Naive thymus-derived CD4-positive, alpha-beta T cell (primary cell): ENCODE measurements around the gene TP53BP2. TPM values are rescaled to one million over a fixed set of nuclear protein-coding genes. Genes with fewer than 3 reads are reported as not detected.
A peak's percentile ranks its signal among the peaks of the same experiment; 100 is the strongest.
"Not testable (repeated sequence)": the region's sequence is repeated elsewhere in the genome, so short reads cannot be mapped to it uniquely, and the experiment has no call there.

Source experiments
- ATAC-seq: fragments of 150-1000 bp; cut with Tn5 transposase; 2 replicates; pipeline ENCODE4 v1.10.0; 2021; ENCODE audit warnings: mild to moderate bottlenecking, moderate library complexity
- CTCF ChIA-PET: fragments of 350-600 bp; sonication (Branson Sonifier 250); formaldehyde crosslinking; loops from one replicate; lab custom pipeline; 2021; ENCODE audit warnings: antibody characterized with exemption; lab: Charles Lee
- POLR2A ChIA-PET: fragments of 350-600 bp; sonication (Branson Sonifier 250); formaldehyde crosslinking; loops from one replicate; lab custom pipeline; 2021; ENCODE audit warnings: antibody characterized with exemption, inconsistent platforms; lab: Charles Lee
- DNase-seq, 9 donors: peaks; one replicate each; pipeline versions ENCODE4 v3.0.0 to v3.0.0-alpha.2; 2020 to 2022; ENCODE audit warnings: mixed read lengths in 1 of 9
- H3K27ac ChIP-seq: one replicate; pipeline ENCODE4 v1.7.0; 2013; ENCODE audit warnings: mild to moderate bottlenecking, low read depth, low read length, moderate library complexity
- H3K27me3 ChIP-seq, 2 donors: one replicate each; pipeline ENCODE4 v1.7.0; 2013; ENCODE audit warnings: low read length in 2 of 2, mild to moderate bottlenecking in 2 of 2, moderate library complexity in 2 of 2; ENCODE audit not compliant: control insufficient read depth in 2 of 2, insufficient read depth in 2 of 2
- H3K36me3 ChIP-seq, 3 experiments: 1 replicate in 2 of 3; 2 replicates in 1 of 3; pipeline ENCODE4 v1.7.0; 2013; ENCODE audit warnings: low read length in 3 of 3, mild to moderate bottlenecking in 3 of 3, moderate library complexity in 1 of 3; ENCODE audit not compliant: insufficient read depth in 3 of 3, control insufficient read depth in 2 of 3
- H3K4me1 ChIP-seq, 2 donors: one replicate each; pipeline ENCODE4 v1.7.0; 2013; ENCODE audit warnings: low read length in 2 of 2, mild to moderate bottlenecking in 2 of 2, moderate library complexity in 1 of 2; ENCODE audit not compliant: control insufficient read depth in 2 of 2, insufficient read depth in 2 of 2
- H3K4me3 ChIP-seq: 2 replicates; pipeline ENCODE4 v1.7.0; 2013; ENCODE audit warnings: mild to moderate bottlenecking, low read length
- H3K9me3 ChIP-seq, 3 experiments: 1 replicate in 2 of 3; 2 replicates in 1 of 3; pipeline ENCODE4 v1.7.0; 2013; ENCODE audit warnings: low read length in 3 of 3; ENCODE audit not compliant: control insufficient read depth in 2 of 3
- H3K27ac Mint-ChIP-seq, 9 donors: one replicate each; pipeline ENCODE4 v1.8.0; 2020 to 2022; ENCODE audit warnings: mixed read lengths in 9 of 9, mild to moderate bottlenecking in 8 of 9, moderate library complexity in 5 of 9, inconsistent platforms in 2 of 9
- H3K27me3 Mint-ChIP-seq, 5 donors: one replicate each; pipeline ENCODE4 v1.8.0; 2021 to 2022; ENCODE audit warnings: mixed read lengths in 5 of 5, mild to moderate bottlenecking in 1 of 5
- H3K36me3 Mint-ChIP-seq, 5 donors: one replicate each; pipeline ENCODE4 v1.8.0; 2020 to 2022; ENCODE audit warnings: mixed read lengths in 5 of 5, mild to moderate bottlenecking in 3 of 5, inconsistent platforms in 1 of 5
- H3K4me1 Mint-ChIP-seq, 7 donors: one replicate each; pipeline ENCODE4 v1.8.0; 2020 to 2022; ENCODE audit warnings: mixed read lengths in 7 of 7, mild to moderate bottlenecking in 3 of 7, inconsistent platforms in 1 of 7
- H3K4me3 Mint-ChIP-seq, 10 donors: one replicate each; pipeline ENCODE4 v1.8.0; 2020 to 2022; ENCODE audit warnings: mild to moderate bottlenecking in 10 of 10, mixed read lengths in 10 of 10, moderate library complexity in 6 of 10, inconsistent platforms in 2 of 10
- H3K9me3 Mint-ChIP-seq, 11 donors: one replicate each; pipeline ENCODE4 v1.8.0; 2020 to 2022; ENCODE audit warnings: mixed read lengths in 11 of 11, mild to moderate bottlenecking in 4 of 11, inconsistent platforms in 1 of 11, moderate library complexity in 1 of 11
- intact Hi-C, 2 donors: fragments of 100-400 bp; cut with micrococcal nuclease; formaldehyde crosslinking; loops; one replicate each; pipeline ENCODE4 v1.15.1; 2023
- polyA plus RNA-seq, 2 donors: library from polyadenylated mRNA; unstranded; fragments of 300-500 nt; fragmentation: Illumina TruSeq; gene quantifications; one replicate each; pipeline ENCODE4 v1.2.3, GENCODE V29; 2021
- total RNA-seq, 6 experiments: library from RNA in 5 of 6; stranded (reverse) in 5 of 6; gene quantifications; 1 replicate in 5 of 6; 2 replicates in 1 of 6; pipeline ENCODE4 v1.2.3 and lab custom pipeline; 2021 to 2026

Gene TP53BP2
- total and polyA plus RNA-seq, 7 experiments from 2014 or later: 8.4 to 120 (median 44.2) TPM

GRCh38 chr1:223742856-223743517 is 102.8 kb downstream of the TP53BP2 start:
- Histone ChIP-seq H3K27me3 (no peaks in the 10 kb centered on the region), H3K36me3 (peaks cover 0 to 48% (median 6%) of the 10 kb centered on the region in 3 experiments), H3K4me1 (no peaks in the 10 kb centered on the region), H3K4me3 (no peak overlapping the region), H3K27ac (no peak overlapping the region), H3K9me3 (no peaks in the 10 kb centered on the region)
- Mint-ChIP-seq H3K27me3 (no peaks in the 10 kb centered on the region), H3K9me3 (no peaks in the 10 kb centered on the region), H3K27ac (peak overlapping the region in 3 of 9 donors; percentile 14 to 64 (median 17)), H3K4me3 (no peak overlapping the region), H3K4me1 (peaks cover 0 to 12% (median 6%) of the 10 kb centered on the region in 7 donors), H3K36me3 (peaks cover 0 to 36% (median 0%) of the 10 kb centered on the region in 5 donors)
- CTCF ChIA-PET: no interaction called here
- no peak for DNase-seq
- no peak for ATAC-seq
- POLR2A ChIA-PET: no interaction called here
- intact Hi-C loops: no loop called here

- ChIA-PET POLR2A (interaction anchor here (0.6 kb wide), 1 partner anchor 88 kb away, joined by 3 read pairs; no protein-coding TSS in a partner anchor), CTCF (no interaction called here)
- H3K36me3 Mint-ChIP-seq: peaks cover 0 to 31% (median 0%) of the 10 kb centered on the region in 5 donors
- no peak for ATAC-seq
- H3K4me3 Mint-ChIP-seq: no peak overlapping the region
- H3K9me3 ChIP-seq: no peaks in the 10 kb centered on the region
- H3K27me3 ChIP-seq: no peaks in the 10 kb centered on the region
- H3K4me3 ChIP-seq: no peak overlapping the region
- H3K27me3 Mint-ChIP-seq: no peaks in the 10 kb centered on the region
- intact Hi-C loops: no loop called here
- DNase-seq: no peak
- peaks cover 0 to 43% (median 6%) of the 10 kb centered on the region in 3 experiments for H3K36me3 ChIP-seq
- H3K27ac ChIP-seq: no peak overlapping the region
- peaks cover 0 to 7% (median 0%) of the 10 kb centered on the region in 7 donors for H3K4me1 Mint-ChIP-seq
- no peaks in the 10 kb centered on the region for H3K9me3 Mint-ChIP-seq
- no peaks in the 10 kb centered on the region for H3K4me1 ChIP-seq
- H3K27ac Mint-ChIP-seq: peak overlapping the region in 1 of 9 donors; percentile 42
Measured at GRCh38 chr1:223741861-223742260, 103.9 kb downstream of the TP53BP2 start.

DNA sequence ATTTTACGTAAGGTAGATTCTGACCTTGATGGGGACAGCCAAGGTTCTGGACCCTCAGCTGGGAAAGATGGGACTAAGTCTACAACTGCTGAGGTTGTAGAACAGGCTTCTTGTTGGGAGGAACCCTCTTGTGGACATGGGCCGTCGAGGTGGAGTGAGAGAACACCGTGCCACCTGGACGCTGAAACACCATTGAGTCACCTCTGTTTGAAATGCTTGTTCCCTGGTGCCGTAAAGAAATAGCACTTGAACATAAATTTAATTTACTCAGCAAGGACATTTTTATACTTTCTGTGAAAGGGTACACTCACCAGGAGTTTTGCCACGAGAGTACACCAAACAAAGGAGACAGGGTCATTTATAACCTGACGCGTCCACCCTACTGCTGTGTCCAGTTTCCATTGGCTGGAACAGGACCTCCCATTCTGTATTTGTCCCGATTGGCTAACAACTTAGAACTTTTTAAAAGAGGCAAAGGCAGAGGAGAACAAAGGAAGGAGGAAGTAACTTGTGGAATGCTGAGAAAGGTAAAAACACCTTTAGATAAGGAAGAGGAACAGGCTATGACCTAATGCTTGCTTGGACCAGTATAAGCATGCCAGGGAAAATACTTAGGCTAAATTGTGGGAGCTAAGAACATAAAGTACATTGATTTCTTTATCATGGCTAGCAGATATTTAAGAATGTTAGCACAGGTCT is 105.6 kb downstream of the TP53BP2 start:
- H3K4me1 ChIP-seq, H3K9me3 Mint-ChIP-seq, H3K27ac ChIP-seq, H3K27me3 ChIP-seq, H3K4me3 ChIP-seq, H3K27me3 Mint-ChIP-seq, H3K4me3 Mint-ChIP-seq, DNase-seq, ATAC-seq, H3K9me3 ChIP-seq, intact Hi-C loops: not testable (repeated sequence)
- H3K4me1 Mint-ChIP-seq: peaks cover 0 to 10% (median 4%) of the 10 kb centered on the region in 7 donors
- CTCF ChIA-PET: interaction anchor here (1.0 kb wide), 1 partner anchor 9 kb away, joined by 4 read pairs; no protein-coding TSS in a partner anchor
- peaks cover 0 to 29% (median 6%) of the 10 kb centered on the region in 3 experiments for H3K36me3 ChIP-seq
- POLR2A ChIA-PET: interaction anchor here (0.9 to 1.1 kb wide), 2 partner anchors 13 to 24 kb away, joined by 3 to 5 read pairs; no protein-coding TSS in a partner anchor
- H3K27ac Mint-ChIP-seq: peak overlapping the region in 3 of 9 donors; percentile 12 to 71 (median 19)
- peaks cover 0 to 27% (median 0%) of the 10 kb centered on the region in 5 donors for H3K36me3 Mint-ChIP-seq

DNA sequence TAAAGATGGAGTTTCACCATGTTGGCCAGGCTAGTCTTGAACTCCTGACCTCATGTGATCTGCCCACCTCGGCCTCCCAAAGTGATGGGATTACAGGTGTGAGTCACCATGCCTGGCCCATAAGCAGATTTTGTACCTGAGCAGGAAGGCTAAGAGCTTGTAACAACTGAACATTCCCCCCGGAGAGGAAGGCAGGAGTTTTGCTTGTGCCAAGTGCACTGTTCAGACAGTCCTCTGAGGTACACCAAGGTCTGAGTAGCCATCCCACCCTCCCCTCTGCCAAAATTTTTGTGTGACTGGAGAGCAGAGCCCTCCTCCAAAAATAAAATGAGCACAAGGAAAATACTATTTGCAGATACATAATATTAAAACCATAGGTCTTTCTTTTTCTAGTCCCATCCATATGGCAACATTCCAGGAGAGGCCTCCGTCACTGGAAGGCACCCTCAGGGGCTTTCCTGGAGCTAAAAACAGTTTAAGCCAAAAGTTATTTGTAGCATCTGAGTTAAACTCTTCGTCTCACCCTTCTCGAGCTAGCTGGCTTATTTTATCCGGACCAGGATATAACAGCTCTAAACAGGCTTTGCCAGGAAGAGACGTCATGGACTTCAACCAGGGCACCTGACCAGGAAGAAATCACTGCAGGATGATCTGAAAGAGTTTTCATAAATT is 106.2 kb downstream of the TP53BP2 start:
- peaks cover 0 to 27% (median 0%) of the 10 kb centered on the region in 5 donors for H3K36me3 Mint-ChIP-seq
- H3K9me3 Mint-ChIP-seq: no peaks in the 10 kb centered on the region
- Histone ChIP-seq H3K4me3 (no peak overlapping the region), H3K27me3 (no peaks in the 10 kb centered on the region), H3K9me3 (no peaks in the 10 kb centered on the region), H3K36me3 (peaks cover 0 to 27% (median 6%) of the 10 kb centered on the region in 3 experiments), H3K4me1 (no peaks in the 10 kb centered on the region), H3K27ac (no peak overlapping the region)
- peaks cover 0 to 14% (median 6%) of the 10 kb centered on the region in 7 donors for H3K4me1 Mint-ChIP-seq
- ChIA-PET POLR2A (interaction anchor here (0.7 to 0.9 kb wide), 2 partner anchors 23 to 35 kb away, joined by 3 read pairs; no protein-coding TSS in a partner anchor), CTCF (interaction anchor here (1.0 kb wide), 1 partner anchor 10 kb away, joined by 4 read pairs; no protein-coding TSS in a partner anchor)
- intact Hi-C loops: no loop called here
- no peak overlapping the region for H3K4me3 Mint-ChIP-seq
- DNase-seq (no peak), ATAC-seq (no peak)
- no peaks in the 10 kb centered on the region for H3K27me3 Mint-ChIP-seq
- peak overlapping the region in 2 of 9 donors; percentile 16 to 51 for H3K27ac Mint-ChIP-seq

DNA sequence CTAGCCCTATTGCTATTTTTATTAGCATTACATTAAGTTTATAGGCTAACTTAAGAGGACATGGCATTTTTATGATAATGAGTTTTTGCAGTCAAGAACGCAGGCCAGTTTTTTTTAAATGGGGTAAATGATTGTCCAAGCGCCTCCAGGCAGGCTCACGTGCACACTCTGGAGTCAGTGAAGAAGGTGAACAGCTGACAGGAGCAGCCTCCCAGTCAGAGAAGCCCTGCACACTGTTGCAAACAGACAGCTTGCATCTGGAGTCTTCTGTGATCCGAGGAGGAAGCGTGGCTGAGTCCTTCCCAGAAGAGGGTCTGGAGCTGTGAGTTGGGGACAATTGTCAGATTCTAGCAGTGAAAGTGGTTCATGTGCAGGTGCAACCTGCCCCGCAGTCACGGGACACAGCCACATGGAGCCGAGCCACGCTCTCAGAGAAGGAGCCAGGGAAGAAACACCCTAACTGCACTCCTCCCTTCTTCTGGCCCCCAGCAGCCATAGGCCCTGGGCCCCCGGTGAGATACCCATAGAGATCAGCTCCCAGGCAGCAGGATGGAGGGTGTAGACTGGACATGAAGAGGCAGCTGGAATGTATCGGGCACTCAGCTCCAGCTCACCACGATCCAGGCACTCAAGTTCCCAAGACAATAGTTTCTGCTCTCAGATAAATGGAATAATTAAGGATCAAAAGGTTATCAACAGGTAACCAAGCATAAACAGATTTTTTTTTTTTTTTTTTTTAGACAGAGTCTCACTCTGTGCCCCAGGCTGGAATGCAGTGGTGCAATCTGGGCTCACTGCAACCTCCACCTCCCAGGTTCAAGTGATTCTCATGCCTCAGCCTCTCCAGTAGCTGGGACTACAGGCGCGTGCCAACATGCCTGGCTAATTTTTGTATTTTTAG is 107.0 kb downstream of the TP53BP2 start:
- no peaks in the 10 kb centered on the region for H3K9me3 ChIP-seq
- H3K36me3 Mint-ChIP-seq: peaks cover 0 to 24% (median 0%) of the 10 kb centered on the region in 5 donors
- peaks cover 1 to 18% (median 7%) of the 10 kb centered on the region in 7 donors for H3K4me1 Mint-ChIP-seq
- DNase-seq: no peak
- H3K27ac ChIP-seq: no peak overlapping the region
- H3K4me3 Mint-ChIP-seq: no peak overlapping the region
- peaks cover 0 to 23% (median 6%) of the 10 kb centered on the region in 3 experiments for H3K36me3 ChIP-seq
- H3K9me3 Mint-ChIP-seq: no peaks in the 10 kb centered on the region
- no peaks in the 10 kb centered on the region for H3K27me3 ChIP-seq
- no peaks in the 10 kb centered on the region for H3K27me3 Mint-ChIP-seq
- H3K27ac Mint-ChIP-seq: peak overlapping the region in 4 of 9 donors; percentile 14 to 75 (median 50)
- ChIA-PET POLR2A (interaction anchor here (0.7 to 1.0 kb wide), 3 partner anchors 11 to 36 kb away, joined by 3 read pairs; no protein-coding TSS in a partner anchor), CTCF (interaction anchor here (1.0 kb wide), 1 partner anchor 40 kb away, joined by 3 read pairs; no protein-coding TSS in a partner anchor)
- intact Hi-C loops: no loop called here
- no peaks in the 10 kb centered on the region for H3K4me1 ChIP-seq
- no peak overlapping the region for H3K4me3 ChIP-seq
- ATAC-seq: no peak
